IMR-90 (cell line): ENCODE results near the gene RPS27. TPM values are rescaled to one million over a fixed set of nuclear protein-coding genes. Genes with fewer than 3 reads are reported as not detected.

Experiments used
- ATAC-seq: fragments of 200-7000 bp; cut with Tn5 transposase; 2 replicates; pipeline ENCODE4 v1.9.1; 2020; ENCODE audit warnings: low read depth, mild to moderate bottlenecking, moderate library complexity
- BruUV-seq: library from RNA; stranded (reverse); fragments of 400-500 nt; replicated peaks from 2 replicates; lab custom pipeline; 2021; lab: Mats Ljungman, UMichigan
- CTCF ChIA-PET: fragments of 300-600 bp; formaldehyde crosslinking; extraction: SDS; loops from one replicate; lab custom pipeline; 2021; ENCODE audit warnings: antibody characterized with exemption; lab: Yijun Ruan, JAX
- POLR2A ChIA-PET: fragments of 300-600 bp; sonication (Branson Sonifier 250); formaldehyde crosslinking; loops from one replicate; lab custom pipeline; 2022; ENCODE audit warnings: antibody characterized with exemption; ENCODE audit not compliant: unreplicated experiment; lab: Charles Lee
- DNase-seq: peaks from one replicate; pipeline ENCODE4 v3.0.0; 2013
- H2AFZ ChIP-seq: replicated peaks from 2 replicates; pipeline ENCODE3; 2013; ENCODE audit warnings: low read length, mild to moderate bottlenecking; ENCODE audit not compliant: poor library complexity
- H2AK5ac ChIP-seq: 2 replicates; pipeline ENCODE4 v1.6.1; 2013; ENCODE audit warnings: low read depth, low read length, inconsistent platforms
- H2AK9ac ChIP-seq: replicated peaks from 2 replicates; pipeline ENCODE3; 2013; ENCODE audit warnings: mild to moderate bottlenecking, low read depth, low read length, moderate library complexity; ENCODE audit not compliant: poor library complexity
- H2BK120ac ChIP-seq: 2 replicates; pipeline ENCODE4 v1.6.1; 2013; ENCODE audit warnings: low read depth, low read length, inconsistent platforms
- H2BK15ac ChIP-seq: 3 replicates; pipeline ENCODE4 v1.6.1; 2013; ENCODE audit warnings: low read depth, low read length, inconsistent platforms
- H2BK20ac ChIP-seq: 2 replicates; pipeline ENCODE4 v1.6.1; 2013; ENCODE audit warnings: low read depth, mild to moderate bottlenecking, inconsistent platforms, low read length, moderate library complexity
- H2BK5ac ChIP-seq: 2 replicates; pipeline ENCODE4 v1.6.1; 2013; ENCODE audit warnings: mild to moderate bottlenecking, low read depth, low read length, inconsistent platforms; ENCODE audit not compliant: poor library complexity, severe bottlenecking
- H3K14ac ChIP-seq: replicated peaks from 2 replicates; pipeline ENCODE4 v1.6.1; 2013; ENCODE audit warnings: low read depth, low read length, inconsistent platforms
- H3K18ac ChIP-seq: 2 replicates; pipeline ENCODE4 v1.6.1; 2013; ENCODE audit warnings: low read depth, low read length, control low read depth
- H3K23ac ChIP-seq: 2 replicates; pipeline ENCODE4 v1.6.1; 2013; ENCODE audit warnings: low read depth, low read length, inconsistent platforms
- H3K27ac ChIP-seq: 2 replicates; pipeline ENCODE4 v1.5.1; 2013; ENCODE audit warnings: mild to moderate bottlenecking, control low read depth, low read length; ENCODE audit not compliant: insufficient read depth
- H3K27me3 ChIP-seq: 2 replicates; pipeline ENCODE4 v1.6.1; 2013; ENCODE audit warnings: low read length; ENCODE audit not compliant: control insufficient read depth, insufficient read depth
- H3K36me3 ChIP-seq: 2 replicates; pipeline ENCODE4 v1.6.1; 2013; ENCODE audit warnings: low read length, mixed read lengths; ENCODE audit not compliant: control insufficient read depth, insufficient read depth
- H3K4ac ChIP-seq: 2 replicates; pipeline ENCODE4 v1.6.1; 2013; ENCODE audit warnings: low read depth, low read length, inconsistent platforms
- H3K4me1 ChIP-seq: 2 replicates; pipeline ENCODE4 v1.6.1; 2013; ENCODE audit warnings: low read length, mixed read lengths; ENCODE audit not compliant: control insufficient read depth, insufficient read depth
- H3K4me2 ChIP-seq: 2 replicates; pipeline ENCODE4 v1.6.1; 2013; ENCODE audit warnings: low read depth, mild to moderate bottlenecking, control low read depth, low read length, moderate library complexity
- H3K4me3 ChIP-seq: 2 replicates; pipeline ENCODE4 v1.5.1; 2013; ENCODE audit warnings: low read depth, mild to moderate bottlenecking, control low read depth, low read length, moderate library complexity; ENCODE audit not compliant: insufficient read depth
- H3K56ac ChIP-seq: 2 replicates; pipeline ENCODE4 v1.6.1; 2013; ENCODE audit warnings: low read length, inconsistent platforms; ENCODE audit not compliant: insufficient read depth; ENCODE audit errors: extremely low read depth
- H3K79me1 ChIP-seq, 2 experiments: 2 replicates each; pipeline ENCODE4 v1.6.1; 2013; ENCODE audit warnings: low read length in 2 of 2, inconsistent platforms in 1 of 2, low read depth in 1 of 2
- H3K9ac ChIP-seq: 2 replicates; pipeline ENCODE4 v1.6.1; 2013; ENCODE audit warnings: low read depth, low read length, control low read depth
- H3K9me1 ChIP-seq: 2 replicates; pipeline ENCODE4 v1.6.1; 2013; ENCODE audit warnings: low read length, inconsistent platforms; ENCODE audit not compliant: insufficient read depth
- H3K9me3 ChIP-seq: 2 replicates; pipeline ENCODE4 v1.6.1; 2013; ENCODE audit warnings: low read length; ENCODE audit not compliant: control insufficient read depth, insufficient read depth
- H4K20me1 ChIP-seq: 2 replicates; pipeline ENCODE4 v1.6.1; 2013; ENCODE audit warnings: low read length, inconsistent platforms; ENCODE audit not compliant: insufficient read depth
- H4K5ac ChIP-seq: 2 replicates; pipeline ENCODE4 v1.6.1; 2013; ENCODE audit warnings: mild to moderate bottlenecking, low read depth, low read length, control low read depth
- H4K8ac ChIP-seq, 2 experiments: 2 replicates each; pipeline ENCODE4 v1.6.1; 2013; ENCODE audit warnings: low read depth in 2 of 2, low read length in 2 of 2, control low read depth in 1 of 2, inconsistent platforms in 1 of 2
- H4K91ac ChIP-seq: 2 replicates; pipeline ENCODE4 v1.6.1; 2013; ENCODE audit warnings: low read depth, low read length, inconsistent platforms; ENCODE audit not compliant: insufficient read depth
- BHLHE40 ChIP-seq: fragments of 150-350 bp; IDR thresholded peaks from 2 replicates; pipeline ENCODE4 v1.6.1; 2016; ENCODE audit warnings: mild to moderate bottlenecking, low read depth, low read length
- MAFK ChIP-seq: IDR thresholded peaks from 2 replicates; pipeline ENCODE4 v1.6.1; 2012; ENCODE audit warnings: low read depth, low read length, improper control_type of control experiment
- MAZ ChIP-seq: IDR thresholded peaks from 2 replicates; pipeline ENCODE4 v1.6.1; 2012; ENCODE audit warnings: low read depth, mild to moderate bottlenecking, low read length, improper control_type of control experiment, moderate library complexity, borderline replicate concordance
- WGBS, 2 experiments: methylation state at CpG; one replicate each; pipeline versions ENCODE4 v1.1.5 to v1.1.7; 2013; ENCODE audit warnings: missing lambda C conversion rate in 2 of 2; ENCODE audit not compliant: insufficient read length in 1 of 2; ENCODE audit errors: extremely low coverage in 2 of 2; 5-methylcytosine and 5-hydroxymethylcytosine counted together
- dilution Hi-C: fragments of 300-500 bp; cut with HindIII; formaldehyde crosslinking; loops from one replicate; pipeline ENCODE4 v1.14.3; 2018; ENCODE audit warnings: low sequenced_read_pairs; ENCODE audit not compliant: unreplicated experiment
- in situ Hi-C: fragments of 300-500 bp; cut with MboI; formaldehyde crosslinking; loops from 3 replicates; pipeline ENCODE4 v1.14.3; 2019; ENCODE audit warnings: low sequenced_read_pairs, inconsistent platforms, mixed read lengths
- intact Hi-C: fragments of 100-400 bp; cut with micrococcal nuclease; formaldehyde crosslinking; loops from 2 replicates; pipeline ENCODE4 v1.10.0; 2022
- polyA plus RNA-seq, 3 experiments: library from polyadenylated mRNA; depleted of rRNA; stranded (reverse); fragments of >200 nt; gene quantifications; 2 replicates each; pipeline ENCODE4 v1.2.3, GENCODE V29; 2012; ENCODE audit warnings: low replicate concordance in 1 of 3
- total RNA-seq: library from RNA; depleted of rRNA; stranded (reverse); fragments of >200 nt; gene quantifications from 2 replicates; pipeline ENCODE4 v1.2.3, GENCODE V29; 2012

Gene RPS27
- total and polyA plus RNA-seq, 2 of the 4 experiments (the other 2 are of a cell fraction): 320 to 6,236 TPM

DNA sequence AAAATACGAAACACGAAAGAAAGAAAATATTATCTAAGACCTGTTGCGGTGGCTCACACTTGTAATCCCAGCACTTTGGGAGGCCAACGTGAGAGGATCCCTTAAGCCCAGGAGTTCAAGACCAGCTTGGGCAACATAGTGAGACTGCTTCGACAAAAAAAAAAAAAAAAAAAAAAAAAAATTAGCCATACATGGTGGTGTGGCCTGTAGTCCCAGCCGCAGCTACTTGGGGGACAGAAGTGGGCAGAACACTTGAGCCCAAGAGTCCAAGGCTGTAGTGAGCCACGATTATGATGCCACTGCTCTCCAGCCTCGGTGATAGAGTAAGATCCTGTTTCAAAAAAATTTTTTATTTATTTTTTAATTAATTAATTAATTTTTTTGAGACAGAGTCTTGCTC lies 2.9 kb upstream of the RPS27 start:
- H3K4me3 ChIP-seq: no peak overlapping the region
- POLR2A ChIA-PET: no interaction called here
- no peak overlapping the region for H2BK120ac ChIP-seq
- H4K20me1 ChIP-seq: peaks cover 9% of the 10 kb centered on the region; the same call in 1 of the 2 replicates
- no peak overlapping the region for H2AK5ac ChIP-seq
- H2AFZ ChIP-seq: no peak overlapping the region
- no peak overlapping the region for H3K27ac ChIP-seq
- no peak overlapping the region for H3K18ac ChIP-seq
- H2BK15ac ChIP-seq: no peak overlapping the region
- H3K14ac ChIP-seq: no peak overlapping the region
- no peak overlapping the region for H4K91ac ChIP-seq
- H3K27me3 ChIP-seq: no peaks in the 10 kb centered on the region
- no peak overlapping the region for H4K5ac ChIP-seq
- TF ChIP-seq BHLHE40 (no peak), MAZ (no peak), MAFK (no peak)
- no peak overlapping the region for H3K56ac ChIP-seq
- no peak overlapping the region for H2BK5ac ChIP-seq
- no TSS peak for BruUV-seq
- no peak overlapping the region for H2AK9ac ChIP-seq
- no peak overlapping the region for H3K4me2 ChIP-seq
- ATAC-seq (no peak), DNase-seq (no peak)
- H2BK20ac ChIP-seq: no peak overlapping the region
- H3K9me1 ChIP-seq: peaks cover 9% of the 10 kb centered on the region
- peaks cover 37 to 53% of the 10 kb centered on the region in 2 experiments for H3K79me1 ChIP-seq
- CTCF ChIA-PET: interaction anchor here (0.7 to 1.0 kb wide), 2 partner anchors 20 to 138 kb away, joined by 3 to 4 read pairs; partner anchors contain the start of gene CREB3L4
- WGBS, 2 experiments: 100% methylated on average over 1 of the region's 8 CpGs; no CpG with 5 or more reads in 1 of the 2 experiments
- no peak overlapping the region for H3K9ac ChIP-seq
- in situ Hi-C loops (no loop called here), dilution Hi-C loops (no loop called here), intact Hi-C loops (loop anchor here (2.0 to 10.0 kb wide), 2 partner anchors 25 to 483 kb away; partner anchors contain the start of gene SLC39A1)
- no peak overlapping the region for H3K23ac ChIP-seq
- H3K36me3 ChIP-seq: peaks cover 16% of the 10 kb centered on the region
- H3K4ac ChIP-seq: no peak overlapping the region
- no peak overlapping the region for H4K8ac ChIP-seq
- no peaks in the 10 kb centered on the region for H3K9me3 ChIP-seq
- peaks cover 6% of the 10 kb centered on the region for H3K4me1 ChIP-seq
